SK-N-MC (cell line): ENCODE data around the gene RBP5.

ENCODE experiments used
- EZH2 ChIP-seq: fragments of 200-600 bp; sonication (generic); IDR thresholded peaks from one replicate; pipeline ENCODE4 v1.6.1; 2017; ENCODE audit warnings: antibody characterized with exemption
- FOXP2 ChIP-seq: optimal IDR thresholded peaks from 2 replicates; pipeline ENCODE3; 2011; ENCODE audit warnings: mild to moderate bottlenecking, moderate library complexity; ENCODE audit not compliant: insufficient read depth; ENCODE audit errors: extremely low read length, control extremely low read depth
- POLR2AphosphoS5 ChIP-seq: IDR thresholded peaks from 2 replicates; pipeline ENCODE4 v1.6.1; 2012; ENCODE audit warnings: mild to moderate bottlenecking, low read depth, low read length, borderline replicate concordance

DNA sequence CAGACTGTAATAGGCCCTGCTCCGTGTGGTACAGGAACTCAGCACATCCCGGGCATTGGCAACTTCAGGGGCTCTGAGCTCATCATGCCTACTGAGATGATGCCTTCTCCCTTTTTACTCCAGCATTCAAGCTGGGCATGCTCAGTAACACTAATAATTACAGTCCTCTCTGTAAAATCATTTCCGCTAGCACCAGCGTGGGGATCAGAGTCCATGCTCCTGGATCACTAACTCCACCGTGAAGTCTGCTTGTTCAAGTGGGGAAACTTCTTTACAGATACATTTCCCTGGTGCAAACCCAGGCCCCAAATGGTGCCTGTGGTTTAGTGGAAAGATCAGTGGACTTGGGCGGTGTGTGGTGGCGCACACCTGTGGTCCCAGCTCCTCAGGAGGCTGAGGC is 18.2 kb upstream of the RBP5 start:
- TF ChIP-seq POLR2AphosphoS5 (no peak), EZH2 (no peak), FOXP2 (no peak)
